HUES48 (cell line): ENCODE results near the gene COBL.

Source experiments
- H3K27ac ChIP-seq: one replicate; pipeline ENCODE4 v1.7.0; 2013; ENCODE audit warnings: low read depth, low read length, inconsistent platforms
- H3K27me3 ChIP-seq: 2 replicates; pipeline ENCODE4 v1.6.1; 2013; ENCODE audit warnings: mild to moderate bottlenecking, low read length; ENCODE audit not compliant: control insufficient read depth, insufficient read depth
- H3K36me3 ChIP-seq: 2 replicates; pipeline ENCODE4 v1.6.1; 2013; ENCODE audit warnings: low read length; ENCODE audit not compliant: control insufficient read depth, insufficient read depth
- H3K4me1 ChIP-seq: 2 replicates; pipeline ENCODE4 v1.6.1; 2013; ENCODE audit warnings: mild to moderate bottlenecking, low read length; ENCODE audit not compliant: control insufficient read depth, insufficient read depth
- H3K4me3 ChIP-seq: 2 replicates; pipeline ENCODE4 v1.5.1; 2013; ENCODE audit warnings: mild to moderate bottlenecking, low read depth, low read length
- H3K9ac ChIP-seq: 2 replicates; pipeline ENCODE4 v1.6.1; 2013; ENCODE audit warnings: mild to moderate bottlenecking, low read depth, low read length, moderate library complexity
- H3K9me3 ChIP-seq: 2 replicates; pipeline ENCODE4 v1.6.1; 2013; ENCODE audit warnings: low read length; ENCODE audit not compliant: control insufficient read depth, insufficient read depth

Gene COBL

GRCh38 chr7:51349820-51350545 is 33.4 kb upstream of the COBL start:
- Histone ChIP-seq H3K9me3 (no peaks in the 10 kb centered on the region), H3K36me3 (no peaks in the 10 kb centered on the region), H3K9ac (no peak overlapping the region), H3K4me1 (peaks cover 6% of the 10 kb centered on the region), H3K4me3 (no peak overlapping the region), H3K27me3 (no peaks in the 10 kb centered on the region), H3K27ac (no peak overlapping the region)

GRCh38 chr7:51346126-51346525 is 29.5 kb upstream of the COBL start:
- Histone ChIP-seq H3K27ac (no peak overlapping the region), H3K27me3 (no peaks in the 10 kb centered on the region), H3K9ac (no peak overlapping the region), H3K4me3 (no peak overlapping the region), H3K4me1 (peaks cover 12% of the 10 kb centered on the region), H3K9me3 (no peaks in the 10 kb centered on the region), H3K36me3 (no peaks in the 10 kb centered on the region)

GRCh38 chr7:51344406-51345138 is 28.0 kb upstream of the COBL start:
- Histone ChIP-seq H3K4me3 (no peak overlapping the region), H3K36me3 (no peaks in the 10 kb centered on the region), H3K27me3 (no peaks in the 10 kb centered on the region), H3K9ac (no peak overlapping the region), H3K4me1 (peaks cover 9% of the 10 kb centered on the region), H3K9me3 (no peaks in the 10 kb centered on the region), H3K27ac (no peak overlapping the region)

GRCh38 chr7:51340936-51341335 is 24.3 kb upstream of the COBL start:
- Histone ChIP-seq H3K36me3 (no peaks in the 10 kb centered on the region), H3K27ac (no peak overlapping the region), H3K27me3 (no peaks in the 10 kb centered on the region), H3K9ac (no peak overlapping the region), H3K9me3 (no peaks in the 10 kb centered on the region), H3K4me3 (no peak overlapping the region), H3K4me1 (peaks cover 9% of the 10 kb centered on the region)

- H3K4me1 ChIP-seq: peaks cover 9% of the 10 kb centered on the region
- H3K9ac ChIP-seq: no peak overlapping the region
- H3K27me3 ChIP-seq: no peaks in the 10 kb centered on the region
- no peak overlapping the region for H3K27ac ChIP-seq
- H3K36me3 ChIP-seq: no peaks in the 10 kb centered on the region
- no peaks in the 10 kb centered on the region for H3K9me3 ChIP-seq
- no peak overlapping the region for H3K4me3 ChIP-seq
Measured at GRCh38 chr7:51340029-51340838, 23.6 kb upstream of the COBL start.

- H3K36me3 ChIP-seq: no peaks in the 10 kb centered on the region
- no peak overlapping the region for H3K9ac ChIP-seq
- H3K4me3 ChIP-seq: no peak overlapping the region
- no peaks in the 10 kb centered on the region for H3K27me3 ChIP-seq
- no peaks in the 10 kb centered on the region for H3K4me1 ChIP-seq
- H3K9me3 ChIP-seq: no peaks in the 10 kb centered on the region
- no peak overlapping the region for H3K27ac ChIP-seq
Measured at GRCh38 chr7:51335057-51335456, 18.4 kb upstream of the COBL start.

- Histone ChIP-seq H3K4me3 (no peak overlapping the region), H3K9ac (no peak overlapping the region), H3K27ac (no peak overlapping the region), H3K27me3 (no peaks in the 10 kb centered on the region), H3K9me3 (no peaks in the 10 kb centered on the region), H3K4me1 (peaks cover 34% of the 10 kb centered on the region), H3K36me3 (no peaks in the 10 kb centered on the region)
Measured at GRCh38 chr7:51329696-51330263, 13.2 kb upstream of the COBL start.

- Histone ChIP-seq H3K36me3 (no peaks in the 10 kb centered on the region), H3K27me3 (no peaks in the 10 kb centered on the region), H3K9ac (peak overlapping the region; percentile 66), H3K27ac (peak overlapping the region; percentile 100), H3K9me3 (no peaks in the 10 kb centered on the region), H3K4me1 (peaks cover 41% of the 10 kb centered on the region), H3K4me3 (peak overlapping the region; percentile 53)
Measured at GRCh38 chr7:51328351-51328801, 11.8 kb upstream of the COBL start.

- peak overlapping the region; percentile 100 for H3K27ac ChIP-seq
- no peaks in the 10 kb centered on the region for H3K36me3 ChIP-seq
- peak overlapping the region; percentile 53 for H3K4me3 ChIP-seq
- H3K9me3 ChIP-seq: no peaks in the 10 kb centered on the region
- peak overlapping the region; percentile 66 for H3K9ac ChIP-seq
- peaks cover 43% of the 10 kb centered on the region for H3K4me1 ChIP-seq
- no peaks in the 10 kb centered on the region for H3K27me3 ChIP-seq
Measured at GRCh38 chr7:51327287-51327717, 10.7 kb upstream of the COBL start.

- no peaks in the 10 kb centered on the region for H3K9me3 ChIP-seq
- H3K9ac ChIP-seq: peak overlapping the region; percentile 60
- peak overlapping the region; percentile 100 for H3K27ac ChIP-seq
- peaks cover 48% of the 10 kb centered on the region for H3K4me1 ChIP-seq
- H3K27me3 ChIP-seq: no peaks in the 10 kb centered on the region
- no peaks in the 10 kb centered on the region for H3K36me3 ChIP-seq
- H3K4me3 ChIP-seq: peak overlapping the region; percentile 53
Measured at GRCh38 chr7:51326656-51327286, 10.2 kb upstream of the COBL start.
